Right forelimb (tissue), 1 donor: ENCODE results near the gene ARHGEF10L.
A peak's percentile ranks its signal among the peaks of the same experiment; 100 is the strongest.
"Not testable (repeated sequence)": the region's sequence is repeated elsewhere in the genome, so short reads cannot be mapped to it uniquely, and the experiment has no call there.

Experiments used
- DNase-seq: peaks from one replicate; pipeline ENCODE4 v3.0.0-alpha.2; 2018

Gene ARHGEF10L

GRCh38 chr1:17615157-17615556 is 75.7 kb downstream of the ARHGEF10L start:
- DNase-seq = no peak

- no peak for DNase-seq
Observed at GRCh38 chr1:17615959-17616358, 76.5 kb downstream of the ARHGEF10L start.

- DNase-seq = no peak
Observed at GRCh38 chr1:17616731-17617279, 77.3 kb downstream of the ARHGEF10L start.

GRCh38 chr1:17617787-17618557 is 78.5 kb downstream of the ARHGEF10L start:
- peak; percentile 60 for DNase-seq

GRCh38 chr1:17618558-17619247 is 79.2 kb downstream of the ARHGEF10L start:
- no peak for DNase-seq

- no peak for DNase-seq
Observed at GRCh38 chr1:17620448-17620847, 81.0 kb downstream of the ARHGEF10L start.

- DNase-seq = no peak
Observed at GRCh38 chr1:17621691-17622090, 82.2 kb downstream of the ARHGEF10L start.

GRCh38 chr1:17622823-17623222 is 83.3 kb downstream of the ARHGEF10L start:
- DNase-seq = no peak

- no peak for DNase-seq
Observed at GRCh38 chr1:17624611-17625233, 85.2 kb downstream of the ARHGEF10L start.

- DNase-seq = no peak
Observed at GRCh38 chr1:17627239-17628052, 87.9 kb downstream of the ARHGEF10L start.

GRCh38 chr1:17629046-17629445 is 89.5 kb downstream of the ARHGEF10L start:
- not testable (repeated sequence) for DNase-seq

GRCh38 chr1:17629460-17629859 is 90.0 kb downstream of the ARHGEF10L start:
- no peak for DNase-seq

- DNase-seq = no peak
Observed at GRCh38 chr1:17630048-17630830, 90.7 kb downstream of the ARHGEF10L start.

- no peak for DNase-seq
Observed at GRCh38 chr1:17630986-17631385, 91.5 kb downstream of the ARHGEF10L start.

GRCh38 chr1:17631410-17631809 is 91.9 kb downstream of the ARHGEF10L start:
- DNase-seq = no peak

GRCh38 chr1:17632106-17632505 is 92.6 kb downstream of the ARHGEF10L start:
- no peak for DNase-seq

GRCh38 chr1:17632541-17633184 is 93.2 kb downstream of the ARHGEF10L start:
- no peak for DNase-seq

GRCh38 chr1:17633654-17634053 is 94.2 kb downstream of the ARHGEF10L start:
- DNase-seq = no peak

- DNase-seq = no peak
Observed at GRCh38 chr1:17635276-17635675, 95.8 kb downstream of the ARHGEF10L start.

GRCh38 chr1:17635811-17636210 is 96.3 kb downstream of the ARHGEF10L start:
- DNase-seq = no peak

GRCh38 chr1:17636612-17637011 is 97.1 kb downstream of the ARHGEF10L start:
- no peak for DNase-seq
